Epithelial cell of proximal tubule (primary cell): ENCODE data around the gene SYT11. TPM values are rescaled to one million over a fixed set of nuclear protein-coding genes. Genes with fewer than 3 reads are reported as not detected.

ENCODE experiments used
- DNase-seq: peaks from one replicate; pipeline ENCODE4 v3.0.0-alpha.2; 2011; ENCODE audit warnings: low read depth
- H3K4me3 ChIP-seq: 2 replicates; pipeline ENCODE4 v1.5.1; 2011; ENCODE audit warnings: low read depth, mild to moderate bottlenecking, low read length
- CTCF ChIP-seq: conservative IDR thresholded peaks from 2 replicates; pipeline ENCODE4 v1.5.1; 2012; ENCODE audit warnings: low read depth, mild to moderate bottlenecking, low read length
- total RNA-seq: library from RNA; depleted of rRNA; stranded (reverse); fragments of >200 nt; gene quantifications from 2 replicates; pipeline ENCODE4 v1.2.3, GENCODE V29; 2015

Gene SYT11
- total RNA-seq: 13.2 and 15.4 TPM in 2 replicates

GRCh38 chr1:155859234-155859829, at the start of gene SYT11:
Gene SYT11, plus strand, starts transcription at chr1:155859567. Its CDS starts 195 bp downstream, at chr1:155859762.
- no peak for TF ChIP-seq CTCF
- peak within 1 kb of the TSS; percentile 90 for H3K4me3 ChIP-seq
- peak; percentile 77 for DNase-seq

- no peak for DNase-seq
- TF ChIP-seq CTCF: no peak
- no peak overlapping the region for H3K4me3 ChIP-seq
Observed at GRCh38 chr1:155812878-155813277, 46.5 kb upstream of the SYT11 start.

- TF ChIP-seq CTCF: no peak
- DNase-seq: no peak
- H3K4me3 ChIP-seq: no peak overlapping the region
Observed at GRCh38 chr1:155813672-155814071, 45.7 kb upstream of the SYT11 start.

- TF ChIP-seq CTCF: no peak
Observed at GRCh38 chr1:155816351-155816750, 43.0 kb upstream of the SYT11 start.

GRCh38 chr1:155827450-155827849, 31.9 kb upstream of the SYT11 start:
- no peak for TF ChIP-seq CTCF
- no peak for DNase-seq
- no peak overlapping the region for H3K4me3 ChIP-seq

More at GRCh38 chr1:155816351-155816750, 43.0 kb upstream of the SYT11 start:
- no peak for DNase-seq
- no peak overlapping the region for H3K4me3 ChIP-seq

GRCh38 chr1:155831279-155831976, 27.9 kb upstream of the SYT11 start:
- TF ChIP-seq CTCF: no peak
- H3K4me3 ChIP-seq: no peak overlapping the region
- no peak for DNase-seq

GRCh38 chr1:155833665-155834295, 25.6 kb upstream of the SYT11 start:
- H3K4me3 ChIP-seq: no peak overlapping the region
- TF ChIP-seq CTCF: no peak
- no peak for DNase-seq
